ENCODE measurements around the gene NFATC2. TPM values are rescaled to one million over a fixed set of nuclear protein-coding genes. Genes with fewer than 3 reads are reported as not detected.

NFATC2 gene
- total and polyA plus RNA-seq, 2 of the 8 experiments (the other 6 are each of a cell fraction or from before 2014, with no cell fraction given) = 0.27 to 0.91 TPM

DNA sequence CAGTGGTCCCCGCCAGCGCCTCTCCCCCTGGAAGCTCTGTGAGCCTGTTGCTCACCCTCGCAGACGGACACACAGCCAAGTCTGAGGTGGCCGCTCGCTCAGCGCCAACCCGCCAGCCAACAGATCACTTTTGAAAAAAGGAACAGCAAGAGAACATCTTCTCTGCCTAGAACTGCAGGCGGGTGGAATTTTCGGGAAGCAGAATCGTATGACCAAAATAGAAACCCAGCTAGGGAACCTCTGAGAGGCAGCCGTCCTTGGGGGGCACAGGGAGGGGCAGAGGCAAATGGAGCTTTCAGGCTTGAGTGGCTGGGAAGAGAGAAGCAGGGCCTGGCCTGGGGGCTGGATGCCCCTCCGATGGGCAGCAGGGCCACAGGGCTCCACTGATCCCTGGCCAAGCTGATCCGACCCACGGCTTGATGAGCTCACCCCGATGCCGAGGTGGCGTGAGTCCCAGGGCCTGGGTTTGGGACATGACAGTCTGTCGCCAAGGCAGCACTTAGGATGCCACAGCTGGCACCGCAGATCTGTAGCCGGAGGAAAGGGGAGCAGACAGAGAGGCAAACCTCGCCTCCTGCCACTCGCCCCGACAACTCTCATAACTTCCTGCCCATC is 9.8 kb downstream of the NFATC2 start (continued):
- TF ChIP-seq EP300 (IDR thresholded peaks at IDR 0.05; ENCODE audit: borderline replicate concordance in 1 of 2, low read depth in 2 of 2, low read length in 2 of 2) (no peak), CHD2 (IDR thresholded peaks at IDR 0.05; ENCODE audit: low read length) (no peak), RXRA (IDR thresholded peaks at IDR 0.05; ENCODE audit: insufficient read depth, low read depth, low read length) (no peak), POLR2AphosphoS5 (IDR thresholded peaks at IDR 0.05; ENCODE audit: low read depth, low read length) (no peak), KDM4A (IDR thresholded peaks at IDR 0.05; ENCODE audit: low read depth, low read length, severe bottlenecking) (no peak), NANOG (IDR thresholded peaks at IDR 0.05; ENCODE audit: insufficient read depth, low read depth, low read length, poor library complexity, severe bottlenecking) (no peak), SIX5 (IDR thresholded peaks at IDR 0.05; ENCODE audit: low read depth, low read length) (no peak), PHF8 (conservative IDR thresholded peaks at IDR 0.05; ENCODE audit: low read depth, low read length) (no peak)
